ENCODE measurements around the gene UBE3A.

Gene UBE3A

DNA sequence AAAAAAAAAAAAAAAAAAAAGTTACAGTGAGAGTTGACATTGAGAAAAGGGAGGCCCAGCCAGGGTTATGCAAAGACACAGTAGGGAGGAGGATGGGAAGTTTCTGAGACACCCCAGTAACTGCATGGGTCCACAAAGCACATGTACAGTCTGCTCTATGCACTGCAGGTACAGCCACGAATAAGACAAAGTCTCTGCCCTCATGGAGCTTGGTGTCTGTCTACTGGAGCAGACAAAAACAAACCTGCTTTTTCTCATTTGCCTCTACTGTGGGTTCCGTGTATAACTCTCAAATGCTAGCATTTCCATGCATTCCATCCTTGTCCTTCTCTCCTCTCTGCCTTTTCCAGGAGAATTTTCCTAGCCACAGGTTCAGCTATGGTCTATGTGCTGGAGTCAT, 107.4 kb downstream of the UBE3A start:
- no peak for DNase-seq (ENCODE audit: low spot score)

DNA sequence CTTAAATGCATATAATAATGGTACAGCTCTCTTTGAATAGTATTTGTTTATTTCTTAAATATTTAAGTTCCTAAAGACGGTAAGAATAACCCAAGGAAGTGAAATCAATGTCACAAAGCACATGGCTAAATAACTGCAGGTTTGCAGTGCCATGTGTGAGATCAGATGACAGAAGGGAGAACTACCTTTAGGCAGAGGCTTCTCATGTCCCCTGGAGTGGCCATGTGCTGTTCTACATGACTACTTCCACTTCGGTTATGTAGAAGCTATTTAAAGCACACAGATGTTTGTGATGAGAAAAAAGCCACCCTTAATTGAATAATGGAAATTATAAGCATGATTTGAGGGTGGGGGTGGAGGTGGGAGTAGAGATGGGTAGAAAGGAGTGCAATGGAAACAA, 109.1 kb downstream of the UBE3A start:
- DNase-seq (ENCODE audit: low spot score), result no peak

DNA sequence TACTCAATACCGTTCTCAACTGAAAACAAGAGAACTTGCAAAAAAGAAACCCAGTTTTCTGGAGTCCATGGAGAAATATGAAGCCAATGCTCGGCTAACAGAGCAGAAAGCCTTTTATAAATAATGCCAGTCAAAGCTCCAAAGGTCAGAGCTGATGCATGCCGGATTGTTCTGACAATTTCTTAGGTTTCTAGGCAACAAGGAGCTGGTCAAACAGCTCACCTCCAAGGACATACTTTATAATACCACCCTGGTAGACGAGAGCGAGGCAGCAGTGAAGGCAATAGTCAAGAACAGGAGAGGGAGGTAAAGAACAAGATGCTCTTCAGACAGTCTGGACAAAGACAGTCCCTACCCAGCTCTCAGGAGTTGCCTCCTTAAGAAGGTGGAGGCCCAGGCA, 111.1 kb downstream of the UBE3A start:
- no peak for DNase-seq (ENCODE audit: low spot score)

DNA sequence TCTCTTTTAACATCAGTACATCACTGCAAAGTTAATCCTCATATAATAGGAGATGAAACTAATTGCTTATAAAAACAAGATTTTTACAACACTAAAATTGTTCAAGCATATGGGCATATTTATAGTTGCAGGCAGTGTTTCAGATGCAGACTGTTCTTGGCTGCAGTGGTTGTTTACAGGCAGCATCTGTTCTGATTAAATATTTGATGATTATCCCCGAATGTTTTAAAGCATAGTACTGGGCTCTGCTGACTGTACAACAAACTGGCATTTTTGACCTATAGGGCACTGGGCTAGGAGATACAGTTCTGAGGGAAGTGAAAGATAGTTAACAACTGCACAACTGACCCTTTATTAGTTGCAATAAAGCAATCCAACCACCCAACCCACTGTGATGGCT, 113.6 kb downstream of the UBE3A start:
- DNase-seq (ENCODE audit: low spot score), result no peak

DNA sequence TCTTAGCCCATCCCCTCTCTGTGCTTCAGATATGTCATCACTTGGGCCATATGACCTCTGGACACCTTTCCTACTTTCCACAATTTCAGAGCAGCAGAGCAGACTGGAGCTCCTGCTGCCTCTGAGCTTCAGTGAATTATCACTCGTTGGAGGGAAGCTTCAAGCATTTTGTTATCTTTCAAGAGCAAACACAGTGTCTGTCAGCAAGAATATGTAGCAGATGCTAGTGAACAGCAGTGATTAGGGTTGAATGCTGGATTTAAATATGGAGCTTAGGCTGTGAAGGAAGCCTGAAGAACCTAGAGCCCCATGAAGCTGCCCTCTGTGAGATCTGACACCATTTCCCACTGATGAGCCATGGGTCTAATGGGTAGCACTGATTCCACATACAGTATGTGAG, 115.4 kb downstream of the UBE3A start:
- DNase-seq (ENCODE audit: low spot score), result no peak

DNA sequence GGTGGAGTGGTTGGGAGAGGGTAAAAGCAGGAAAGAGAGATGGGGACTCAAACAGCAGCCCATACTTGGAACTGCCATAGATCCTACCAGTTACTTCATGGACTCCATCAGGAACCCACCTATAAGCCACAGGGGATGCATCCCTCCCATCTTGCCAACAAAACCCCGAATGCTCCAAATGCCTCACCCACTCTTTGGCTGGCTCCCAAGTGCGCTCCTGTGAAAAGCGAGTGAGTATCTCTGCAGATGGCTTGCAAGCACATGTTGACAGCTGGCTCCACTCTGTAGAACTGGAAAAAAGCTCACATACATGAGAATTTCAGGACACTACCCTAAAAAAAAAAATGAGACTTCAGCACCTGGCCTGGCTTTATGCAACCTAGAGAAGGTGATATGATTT, 151.0 kb downstream of the UBE3A start:
- no peak for DNase-seq (ENCODE audit: low spot score)

Measured in CD4-positive, alpha-beta T cell treated with Interleukin-2 at 100 ng/mL for 4 hours (primary cell).